Hepatocyte (in vitro differentiated cells): ENCODE measurements around the gene PREX1. TPM values are rescaled to one million over a fixed set of nuclear protein-coding genes. Genes with fewer than 3 reads are reported as not detected.
"Not testable (repeated sequence)": the region's sequence is repeated elsewhere in the genome, so short reads cannot be mapped to it uniquely, and the experiment has no call there.

Experiments
- DNase-seq: peaks from one replicate; pipeline ENCODE4 v3.0.0-alpha.2; 2016; ENCODE audit warnings: low spot score
- H2AFZ ChIP-seq: fragments of 200-600 bp; sonication (generic); 2 replicates; pipeline ENCODE4 v1.6.0; 2016; ENCODE audit warnings: antibody characterized with exemption, mild to moderate bottlenecking
- H3K27ac ChIP-seq: fragments of 200-600 bp; sonication (generic); 2 replicates; pipeline ENCODE4 v1.5.1; 2016; ENCODE audit warnings: mild to moderate bottlenecking
- H3K27me3 ChIP-seq: fragments of 200-600 bp; sonication (generic); 2 replicates; pipeline ENCODE4 v1.6.1; 2016
- H3K36me3 ChIP-seq: fragments of 200-600 bp; sonication (generic); replicated peaks from 2 replicates; pipeline ENCODE4 v1.5.1; 2016; ENCODE audit warnings: low read depth; ENCODE audit not compliant: insufficient read depth
- H3K4me1 ChIP-seq: fragments of 200-600 bp; sonication (generic); 2 replicates; pipeline ENCODE4 v1.5.1; 2016; ENCODE audit warnings: mild to moderate bottlenecking, moderate library complexity; ENCODE audit not compliant: insufficient read depth
- H3K4me2 ChIP-seq: fragments of 200-600 bp; sonication (generic); 2 replicates; pipeline ENCODE4 v1.6.0; 2016
- H3K4me3 ChIP-seq: fragments of 200-600 bp; sonication (generic); 2 replicates; pipeline ENCODE4 v1.5.1; 2016; ENCODE audit warnings: mild to moderate bottlenecking
- H3K79me2 ChIP-seq: fragments of 200-600 bp; sonication (generic); 2 replicates; pipeline ENCODE4 v1.6.0; 2017; ENCODE audit warnings: mild to moderate bottlenecking
- H3K9me2 ChIP-seq: fragments of 200-600 bp; sonication (generic); replicated peaks from 2 replicates; pipeline ENCODE4 v1.6.0; 2017; ENCODE audit warnings: mild to moderate bottlenecking; ENCODE audit not compliant: insufficient read depth
- H3K9me3 ChIP-seq: fragments of 200-600 bp; sonication (generic); 2 replicates; pipeline ENCODE4 v1.5.1; 2016; ENCODE audit warnings: low read depth, mild to moderate bottlenecking
- H4K20me1 ChIP-seq: fragments of 200-600 bp; sonication (generic); 2 replicates; pipeline ENCODE4 v1.6.0; 2016; ENCODE audit warnings: mild to moderate bottlenecking; ENCODE audit not compliant: insufficient read depth, poor library complexity, severe bottlenecking
- CTCF ChIP-seq: fragments of 200-600 bp; sonication (generic); IDR thresholded peaks from 2 replicates; pipeline ENCODE4 v1.5.1; 2016; ENCODE audit warnings: antibody characterized with exemption, mild to moderate bottlenecking; ENCODE audit not compliant: poor library complexity
- EZH2 ChIP-seq: fragments of 200-600 bp; sonication (generic); IDR thresholded peaks from 2 replicates; pipeline ENCODE4 v1.6.1; 2016; ENCODE audit warnings: antibody characterized with exemption, mild to moderate bottlenecking, borderline replicate concordance
- EZH2phosphoT487 ChIP-seq: fragments of 200-600 bp; sonication (generic); IDR thresholded peaks from one replicate; pipeline ENCODE4 v1.6.1; 2018; ENCODE audit warnings: antibody characterized with exemption, mild to moderate bottlenecking, low read depth, moderate library complexity; ENCODE audit not compliant: unreplicated experiment, severe bottlenecking
- WGBS: methylation state at CpG from one replicate; pipeline ENCODE4 v1.1.6; 2016; ENCODE audit warnings: low lambda C conversion rate; ENCODE audit errors: missing lambda C conversion rate; 5-methylcytosine and 5-hydroxymethylcytosine counted together
- polyA plus RNA-seq: library from polyadenylated mRNA; unstranded; fragments of >200 nt; fragmentation: Nextera tagmentation; extraction: Ambion mirVana; gene quantifications from 2 replicates; pipeline ENCODE4 v1.2.1, GENCODE V29; 2016
- total RNA-seq: library from RNA; depleted of rRNA; stranded (reverse); fragments of >200 nt; gene quantifications from 2 replicates; pipeline ENCODE4 v1.2.3, GENCODE V29; 2014

PREX1 gene
- total and polyA plus RNA-seq, 2 experiments from 2014 or later, result 1.8 to 2.9 TPM

DNA sequence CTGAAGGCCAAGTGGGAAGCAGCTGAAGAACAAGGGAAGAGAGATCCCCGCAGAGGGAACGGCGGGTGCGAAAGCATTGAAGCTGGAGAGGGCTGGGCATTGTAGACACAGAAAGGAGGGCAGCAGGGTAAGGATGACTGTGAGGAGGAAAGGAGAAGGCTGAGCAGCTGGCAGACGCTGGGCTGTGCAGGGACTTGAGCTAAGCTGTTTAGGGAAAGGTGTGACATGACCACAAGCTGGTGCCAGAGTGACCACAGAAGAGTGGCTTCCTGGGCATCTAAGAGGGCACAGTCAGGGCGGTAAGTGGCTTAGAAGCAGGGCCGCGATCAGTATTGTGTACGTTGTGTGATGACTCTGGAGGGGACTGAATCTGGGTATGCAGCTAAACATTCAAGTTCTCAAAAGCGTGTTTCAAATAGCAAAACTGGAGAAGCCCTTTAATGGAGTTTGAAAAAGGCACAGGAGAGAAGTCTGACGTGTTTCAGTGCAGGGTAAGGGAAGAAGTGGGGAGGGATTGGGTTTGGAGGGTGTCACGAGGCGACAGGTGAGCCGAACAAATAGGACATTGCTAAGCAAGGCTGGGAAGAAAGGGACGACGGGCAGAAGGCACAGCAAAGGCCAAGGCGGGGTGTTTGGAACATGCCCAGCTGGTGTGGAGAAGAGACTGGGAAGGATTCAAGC, 47.6 kb upstream of the PREX1 start:
- Histone ChIP-seq H3K4me2 (no peak overlapping the region), H4K20me1 (no peaks in the 10 kb centered on the region), H3K79me2 (no peaks in the 10 kb centered on the region), H3K4me3 (no peak overlapping the region), H3K9me2 (no peaks in the 10 kb centered on the region), H3K36me3 (no peaks in the 10 kb centered on the region), H3K27me3 (no peaks in the 10 kb centered on the region), H3K9me3 (no peaks in the 10 kb centered on the region), H2AFZ (no peak overlapping the region), H3K4me1 (no peaks in the 10 kb centered on the region), H3K27ac (no peak overlapping the region)
- 87% methylated on average over 17 of the region's 17 CpGs for WGBS
- TF ChIP-seq EZH2phosphoT487 (no peak), EZH2 (no peak), CTCF (no peak)
- no peak for DNase-seq

- not testable (repeated sequence) for H3K36me3 ChIP-seq, H3K9me3 ChIP-seq, H3K27ac ChIP-seq, H2AFZ ChIP-seq, H3K27me3 ChIP-seq, H3K4me2 ChIP-seq, H3K4me3 ChIP-seq, H3K79me2 ChIP-seq, H3K9me2 ChIP-seq, DNase-seq, H3K4me1 ChIP-seq, H4K20me1 ChIP-seq
These were observed 41.6 kb upstream of the PREX1 start for GRCh38 chr20:48869442-48869841.

- no peaks in the 10 kb centered on the region for H4K20me1 ChIP-seq
- H3K4me1 ChIP-seq, result no peaks in the 10 kb centered on the region
- DNase-seq, result no peak
- H3K9me3 ChIP-seq, result no peaks in the 10 kb centered on the region
- H3K9me2 ChIP-seq, result no peaks in the 10 kb centered on the region
- H2AFZ ChIP-seq, result no peak overlapping the region
- no peaks in the 10 kb centered on the region for H3K27me3 ChIP-seq
- H3K27ac ChIP-seq, result no peak overlapping the region
- no peaks in the 10 kb centered on the region for H3K36me3 ChIP-seq
- 100% methylated on average over 1 of the region's 1 CpG for WGBS
- no peak for TF ChIP-seq EZH2
- TF ChIP-seq EZH2phosphoT487, result no peak
- no peak for TF ChIP-seq CTCF
- no peak overlapping the region for H3K4me3 ChIP-seq
- no peaks in the 10 kb centered on the region for H3K79me2 ChIP-seq
- no peak overlapping the region for H3K4me2 ChIP-seq
These were observed 39.1 kb upstream of the PREX1 start for GRCh38 chr20:48866936-48867335.

GRCh38 chr20:48864738-48865318, 37.0 kb upstream of the PREX1 start:
- DNase-seq, result no peak
- TF ChIP-seq EZH2phosphoT487 (no peak), EZH2 (no peak), CTCF (no peak)
- Histone ChIP-seq H3K36me3 (no peaks in the 10 kb centered on the region), H3K79me2 (no peaks in the 10 kb centered on the region), H3K27ac (no peak overlapping the region), H3K4me3 (no peak overlapping the region), H3K9me3 (no peaks in the 10 kb centered on the region), H3K4me1 (no peaks in the 10 kb centered on the region), H3K4me2 (no peak overlapping the region), H3K27me3 (no peaks in the 10 kb centered on the region), H4K20me1 (no peaks in the 10 kb centered on the region), H2AFZ (no peak overlapping the region), H3K9me2 (no peaks in the 10 kb centered on the region)
- 82% methylated on average over 5 of the region's 5 CpGs for WGBS
